Measurements from ENCODE around the gene LDLRAD3. TPM values are rescaled to one million over a fixed set of nuclear protein-coding genes. Genes with fewer than 3 reads are reported as not detected.
A peak's percentile ranks its signal among the peaks of the same experiment; 100 is the strongest.

LDLRAD3 gene
- total RNA-seq, 1 donor from 2014 or later: 21.6 TPM

GRCh38 chr11:36127550-36127949 is 183.7 kb downstream of the LDLRAD3 start:
- Histone ChIP-seq H3K4me3 (no peak overlapping the region), H3K27me3 (no peaks in the 10 kb centered on the region), H3K36me3 (no peaks in the 10 kb centered on the region), H3K4me1 (peaks cover 0 to 2% of the 10 kb centered on the region in 2 donors), H3K9me3 (no peaks in the 10 kb centered on the region), H3K27ac (no peak overlapping the region)
- TF ChIP-seq, protein P1, sequence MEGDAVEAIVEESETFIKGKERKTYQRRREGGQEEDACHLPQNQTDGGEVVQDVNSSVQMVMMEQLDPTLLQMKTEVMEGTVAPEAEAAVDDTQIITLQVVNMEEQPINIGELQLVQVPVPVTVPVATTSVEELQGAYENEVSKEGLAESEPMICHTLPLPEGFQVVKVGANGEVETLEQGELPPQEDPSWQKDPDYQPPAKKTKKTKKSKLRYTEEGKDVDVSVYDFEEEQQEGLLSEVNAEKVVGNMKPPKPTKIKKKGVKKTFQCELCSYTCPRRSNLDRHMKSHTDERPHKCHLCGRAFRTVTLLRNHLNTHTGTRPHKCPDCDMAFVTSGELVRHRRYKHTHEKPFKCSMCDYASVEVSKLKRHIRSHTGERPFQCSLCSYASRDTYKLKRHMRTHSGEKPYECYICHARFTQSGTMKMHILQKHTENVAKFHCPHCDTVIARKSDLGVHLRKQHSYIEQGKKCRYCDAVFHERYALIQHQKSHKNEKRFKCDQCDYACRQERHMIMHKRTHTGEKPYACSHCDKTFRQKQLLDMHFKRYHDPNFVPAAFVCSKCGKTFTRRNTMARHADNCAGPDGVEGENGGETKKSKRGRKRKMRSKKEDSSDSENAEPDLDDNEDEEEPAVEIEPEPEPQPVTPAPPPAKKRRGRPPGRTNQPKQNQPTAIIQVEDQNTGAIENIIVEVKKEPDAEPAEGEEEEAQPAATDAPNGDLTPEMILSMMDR (IDR thresholded peaks at IDR 0.05): no peak
- intact Hi-C loops (cut with DNase I): no loop called here
- DNase-seq (ENCODE audit: low spot score in 2 of 2): no peak

DNA sequence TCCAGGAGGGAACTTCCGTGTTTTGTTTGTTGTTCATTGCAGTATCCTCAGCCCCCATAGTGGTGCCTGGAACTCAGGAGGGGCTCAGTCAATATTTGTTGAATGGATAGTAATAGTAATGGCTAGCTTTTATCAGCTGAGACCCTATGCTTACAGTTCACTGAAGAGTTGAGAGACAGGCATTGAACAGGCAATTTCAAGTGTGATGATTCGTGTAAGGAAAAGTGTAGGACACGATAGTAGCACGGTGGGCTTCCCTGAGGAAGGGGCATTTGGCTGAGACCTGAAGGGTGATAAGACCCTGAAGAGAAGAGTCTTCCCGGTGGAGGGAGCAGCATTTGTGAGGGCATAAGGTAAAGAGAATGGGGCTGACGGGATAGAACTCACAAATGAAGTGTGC is 186.1 kb downstream of the LDLRAD3 start:
- TF ChIP-seq, protein P1 (IDR thresholded peaks at IDR 0.05): no peak
- H3K36me3 ChIP-seq: no peaks in the 10 kb centered on the region
- H3K27me3 ChIP-seq: no peaks in the 10 kb centered on the region
- no peak overlapping the region for H3K27ac ChIP-seq
- H3K9me3 ChIP-seq: no peaks in the 10 kb centered on the region
- no peak overlapping the region for H3K4me3 ChIP-seq
- H3K4me1 ChIP-seq: no peaks in the 10 kb centered on the region
- DNase-seq (ENCODE audit: low spot score in 2 of 2): no peak
- intact Hi-C loops (cut with DNase I): loop anchor here (2.0 kb wide), 1 partner anchor 513 kb away; no protein-coding TSS in a partner anchor

DNA sequence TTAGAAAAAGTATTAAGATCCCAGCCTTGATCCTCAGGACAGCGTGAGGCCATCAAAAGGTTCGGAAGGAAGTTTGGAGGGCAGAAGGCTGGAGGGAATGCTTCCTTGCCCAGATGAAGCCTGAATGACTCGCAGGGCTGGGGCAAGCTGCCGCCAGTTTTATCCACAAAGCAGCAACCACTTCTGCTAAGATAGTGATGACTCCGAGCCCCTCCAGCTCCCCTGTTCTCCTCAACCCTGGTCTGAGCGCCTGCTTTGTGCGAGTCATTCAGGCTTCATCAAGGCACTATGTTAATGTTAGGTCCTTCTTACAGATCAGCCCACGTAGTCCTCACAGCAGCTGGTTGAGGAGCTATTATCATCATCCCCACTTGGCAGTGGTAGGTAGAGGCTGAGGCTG is 186.5 kb downstream of the LDLRAD3 start:
- Histone ChIP-seq H3K4me1 (no peaks in the 10 kb centered on the region), H3K9me3 (no peaks in the 10 kb centered on the region), H3K27me3 (no peaks in the 10 kb centered on the region), H3K4me3 (no peak overlapping the region), H3K36me3 (no peaks in the 10 kb centered on the region), H3K27ac (no peak overlapping the region)
- TF ChIP-seq, protein P1 (IDR thresholded peaks at IDR 0.05): no peak
- intact Hi-C loops (cut with DNase I): loop anchor here (2.0 kb wide), 1 partner anchor 514 kb away; no protein-coding TSS in a partner anchor
- DNase-seq (ENCODE audit: low spot score in 2 of 2): no peak

DNA sequence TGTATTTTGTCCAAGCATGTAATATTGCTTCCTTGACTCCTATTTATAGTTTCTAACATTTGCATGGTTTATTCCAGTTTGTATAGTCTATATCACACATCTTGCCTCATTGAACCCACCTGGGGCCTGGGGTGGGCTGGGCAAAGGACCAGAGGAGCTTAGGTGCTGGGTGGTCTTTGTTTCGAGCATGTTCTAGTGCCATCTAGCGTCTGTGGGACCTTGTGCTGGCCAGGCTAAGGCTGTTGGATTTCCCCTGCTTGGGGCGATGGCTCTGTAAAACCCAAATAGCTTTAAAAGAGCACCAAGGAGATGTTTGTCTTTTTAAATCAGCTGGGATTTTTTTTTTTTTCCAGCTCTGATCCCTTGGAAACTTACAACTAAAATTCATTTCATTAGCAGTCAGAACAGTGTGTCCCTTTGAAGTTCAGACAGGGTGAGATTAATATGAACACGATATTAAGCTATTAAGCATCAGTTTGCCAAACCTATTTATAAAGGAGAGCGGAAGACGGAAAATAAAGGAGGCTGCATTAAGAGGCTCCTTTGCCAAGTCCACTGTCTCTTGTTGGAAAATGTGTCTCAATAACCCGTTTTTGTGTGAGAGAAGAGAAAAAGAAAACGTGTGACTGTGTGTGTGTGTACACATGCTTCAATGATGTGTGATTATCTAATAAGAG is 188.0 kb downstream of the LDLRAD3 start:
- Histone ChIP-seq H3K36me3 (no peaks in the 10 kb centered on the region), H3K27ac (no peak overlapping the region), H3K27me3 (no peaks in the 10 kb centered on the region), H3K4me1 (no peaks in the 10 kb centered on the region), H3K4me3 (no peak overlapping the region), H3K9me3 (no peaks in the 10 kb centered on the region)
- intact Hi-C loops (cut with DNase I): loop anchor here (1.0 to 2.0 kb wide), 2 partner anchors 310 to 515 kb away; no protein-coding TSS in a partner anchor
- DNase-seq (ENCODE audit: low spot score in 2 of 2): peak in 1 of 2 donors; percentile 65
- TF ChIP-seq, protein P1 (IDR thresholded peaks at IDR 0.05): peak in 2 of 3 experiments; percentile 56 to 75

GRCh38 chr11:36132940-36133339 is 189.1 kb downstream of the LDLRAD3 start:
- Histone ChIP-seq H3K27me3 (no peaks in the 10 kb centered on the region), H3K36me3 (no peaks in the 10 kb centered on the region), H3K4me1 (no peaks in the 10 kb centered on the region), H3K9me3 (no peaks in the 10 kb centered on the region), H3K27ac (no peak overlapping the region), H3K4me3 (no peak overlapping the region)
- intact Hi-C loops (cut with DNase I): no loop called here
- no peak for DNase-seq (ENCODE audit: low spot score in 2 of 2)
- TF ChIP-seq, protein P1 (IDR thresholded peaks at IDR 0.05): no peak
